HG03378 (cell line): ENCODE results near the gene USP7.
"Not testable (repeated sequence)": the region's sequence is repeated elsewhere in the genome, so short reads cannot be mapped to it uniquely, and the experiment has no call there.

ENCODE experiments used
- ATAC-seq: cut with Tn5 transposase; IDR thresholded peaks from one replicate; pipeline ENCODE4 v1.9.1; 2021; ENCODE audit warnings: mild to moderate bottlenecking, moderate library complexity; ENCODE audit not compliant: unreplicated experiment

Gene USP7

DNA sequence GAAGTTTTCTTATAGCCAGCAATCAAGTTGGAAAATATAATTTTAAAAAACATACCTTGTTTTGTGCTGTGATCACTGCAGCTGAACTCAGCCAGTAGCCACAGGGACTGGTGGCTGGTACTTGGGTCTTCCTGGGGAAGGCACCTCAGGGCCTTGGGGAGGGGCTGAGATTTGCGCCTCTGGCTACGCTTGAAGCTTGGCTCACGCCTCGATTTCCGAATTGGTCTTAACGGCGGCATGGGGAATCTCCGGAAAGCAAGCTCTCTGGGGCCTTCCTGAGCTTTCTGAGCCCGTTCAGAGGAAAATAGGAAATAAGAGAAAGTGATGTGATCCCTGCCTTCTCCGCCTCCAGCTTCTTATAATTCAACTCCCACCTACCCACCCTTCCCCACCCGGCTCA, 11.3 kb upstream of the USP7 start:
- no peak for ATAC-seq

DNA sequence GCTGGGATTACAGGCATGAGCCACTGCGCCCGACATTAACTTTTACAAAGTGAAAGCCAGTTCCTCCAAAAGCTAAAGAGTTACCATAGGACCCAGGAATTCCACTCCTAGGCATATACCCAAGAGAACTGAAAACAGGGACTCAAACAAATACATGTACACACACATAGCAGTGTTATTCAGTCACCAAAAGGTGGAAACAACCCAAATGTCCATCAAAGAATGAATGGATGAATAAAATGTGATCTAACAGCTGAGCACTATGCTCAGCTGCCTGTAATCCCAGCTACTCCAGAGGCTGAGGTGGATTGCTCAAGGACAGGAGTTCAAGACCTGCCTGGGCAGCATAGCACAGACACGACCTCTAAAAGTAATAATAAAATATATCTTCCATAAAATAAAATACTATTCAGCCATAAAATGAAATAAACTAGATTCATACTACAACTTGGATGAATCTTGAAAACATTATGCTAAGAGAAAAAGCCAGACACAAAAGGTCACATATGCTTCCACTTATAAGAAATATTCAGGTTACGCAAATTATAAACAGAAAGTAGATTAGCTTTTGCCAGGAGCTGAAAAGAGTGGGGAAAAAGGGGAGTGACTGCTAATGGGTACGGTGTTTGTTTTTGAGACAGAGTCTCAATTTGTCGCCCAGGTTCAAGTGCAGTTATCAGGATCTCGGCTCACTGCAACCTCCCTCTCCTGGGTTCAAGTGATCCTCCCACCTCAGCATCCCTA, 9.3 kb upstream of the USP7 start:
- ATAC-seq: no peak

DNA sequence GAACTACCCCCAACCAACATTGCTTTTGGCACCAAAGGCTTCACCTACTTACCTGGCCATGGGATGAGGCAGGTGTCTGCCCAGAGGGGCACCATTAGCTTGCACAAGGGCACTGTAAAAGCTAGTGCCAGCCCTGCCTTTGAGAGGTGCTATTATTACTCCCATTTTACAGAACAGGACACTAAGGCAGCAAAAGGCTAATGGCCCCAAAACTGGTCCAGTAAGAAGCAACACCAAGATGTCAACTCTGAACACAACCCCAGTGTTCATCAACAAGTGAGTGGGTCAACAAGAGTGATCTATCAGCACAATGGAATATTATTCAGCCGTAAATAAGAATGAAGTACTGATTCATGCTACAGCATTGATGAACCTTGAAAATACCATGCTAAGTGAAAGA, 7.7 kb upstream of the USP7 start:
- no peak for ATAC-seq

DNA sequence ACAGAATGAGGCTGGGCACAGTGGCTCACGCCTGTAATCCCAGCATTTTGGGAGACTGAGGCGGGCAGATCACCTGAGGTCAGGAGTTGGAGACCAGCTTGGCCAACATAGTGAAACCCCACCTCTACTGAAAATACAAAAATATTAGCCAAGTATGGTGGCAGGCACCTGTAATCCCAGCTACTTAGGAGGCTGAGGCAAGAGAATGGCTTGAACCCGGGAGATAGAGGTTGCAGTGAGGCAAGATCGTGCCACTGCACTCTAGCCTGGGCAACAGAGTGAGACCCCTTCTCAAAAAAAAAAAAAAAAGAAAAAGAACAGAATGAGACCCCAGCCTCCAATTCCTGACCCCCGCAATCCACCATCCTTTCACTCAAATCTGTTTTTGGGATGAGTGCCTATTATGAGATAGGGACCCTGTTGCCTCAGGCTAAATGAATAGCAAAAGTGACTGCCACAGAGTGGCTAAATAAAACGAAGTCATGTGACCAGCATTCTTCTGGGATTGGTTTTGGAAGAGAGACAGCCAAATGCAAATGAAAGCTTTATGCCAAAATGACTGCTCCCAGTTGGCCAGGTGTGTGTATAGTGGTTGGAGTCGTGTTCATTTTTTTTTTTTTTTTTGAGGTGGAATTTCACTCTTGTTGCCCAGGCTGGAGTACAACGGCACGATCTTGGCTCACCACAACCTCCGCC, 5.6 kb upstream of the USP7 start:
- ATAC-seq: not testable (repeated sequence)

DNA sequence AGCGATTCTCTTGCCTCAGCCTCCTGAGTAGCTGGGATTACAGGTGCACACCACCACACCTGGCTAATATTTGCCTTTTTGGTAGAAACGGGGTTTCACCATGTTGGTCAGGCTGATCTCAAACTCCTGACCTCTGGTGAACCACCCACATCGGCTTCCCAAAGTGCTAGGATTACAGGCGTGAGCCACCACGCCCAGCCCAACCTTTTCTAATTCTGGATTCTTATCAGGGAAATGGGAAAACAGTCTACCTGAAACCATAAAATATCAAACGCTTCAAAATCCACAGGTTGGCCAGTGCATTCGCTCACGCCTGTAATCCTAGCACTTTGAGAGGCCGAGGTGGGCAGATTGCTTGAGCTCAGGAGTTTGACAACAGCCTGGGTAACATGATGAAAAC, 4.3 kb upstream of the USP7 start:
- ATAC-seq: not testable (repeated sequence)

DNA sequence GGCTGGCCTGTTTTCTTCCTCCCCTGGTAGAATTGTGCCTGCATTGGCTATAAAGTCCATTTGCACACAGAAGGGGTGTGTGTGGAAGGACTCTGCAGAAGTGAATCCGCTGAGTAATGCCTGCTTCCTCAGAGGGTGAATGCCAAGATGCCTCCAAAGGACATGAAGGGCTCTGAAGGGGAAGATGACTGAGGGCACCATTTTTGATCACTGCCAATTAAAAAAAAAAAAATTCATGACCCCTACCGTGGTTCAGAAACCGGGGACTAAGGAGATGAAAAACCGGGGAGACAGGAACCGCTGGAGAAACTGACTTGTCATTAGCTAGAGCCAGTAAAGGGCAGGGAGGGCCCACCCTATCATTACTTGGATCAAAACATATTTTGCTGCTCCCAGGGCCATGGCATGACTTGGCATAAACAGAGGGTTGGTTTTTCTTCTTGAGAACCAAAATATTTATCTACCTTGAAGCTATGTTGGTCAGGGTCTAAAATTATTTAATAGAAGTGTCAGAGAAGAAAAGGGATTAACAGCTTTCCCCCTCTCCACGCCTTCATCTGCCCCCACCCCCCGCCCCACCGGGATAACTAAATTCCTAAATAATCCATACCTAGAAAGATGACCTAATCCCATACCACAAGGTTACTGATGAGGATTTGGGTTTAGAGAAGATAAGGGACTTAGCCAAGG, 3.6 kb upstream of the USP7 start:
- ATAC-seq: no peak

DNA sequence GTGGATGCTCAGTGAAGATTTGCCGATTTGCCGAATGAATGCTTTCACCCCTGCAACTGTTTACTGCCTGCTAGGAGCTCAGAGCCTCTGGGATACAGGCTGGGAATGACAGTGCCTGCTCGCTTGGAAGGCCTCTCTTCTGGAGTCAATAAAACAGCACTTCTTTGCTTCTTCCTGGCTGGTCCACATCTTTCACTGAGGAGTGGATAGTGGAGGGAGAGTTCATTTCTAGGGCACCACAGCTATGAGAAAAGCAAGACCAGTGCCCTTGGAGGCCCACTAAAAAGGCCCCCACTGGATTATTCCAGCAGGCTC, 3.1 kb upstream of the USP7 start:
- no peak for ATAC-seq

DNA sequence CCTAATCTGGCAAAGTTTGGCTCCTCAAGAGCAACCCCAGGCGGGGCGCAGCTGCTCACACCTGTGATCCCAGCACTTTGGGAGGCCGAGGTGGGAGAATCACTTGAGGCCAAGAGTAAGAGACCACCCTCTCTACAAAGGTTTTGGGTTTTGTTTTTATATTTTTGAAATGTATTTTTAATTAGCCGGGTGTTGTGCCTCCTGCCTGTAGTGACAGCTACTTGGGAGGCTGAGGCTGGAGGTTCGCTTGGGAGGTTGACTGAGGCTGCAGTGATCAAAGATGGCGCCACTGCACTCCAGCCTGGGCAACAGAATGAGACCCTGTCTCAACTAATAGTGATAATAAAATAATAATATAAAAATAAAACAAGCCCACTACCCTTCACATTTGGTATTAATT, 756 bp upstream of the USP7 start:
- no peak for ATAC-seq

DNA sequence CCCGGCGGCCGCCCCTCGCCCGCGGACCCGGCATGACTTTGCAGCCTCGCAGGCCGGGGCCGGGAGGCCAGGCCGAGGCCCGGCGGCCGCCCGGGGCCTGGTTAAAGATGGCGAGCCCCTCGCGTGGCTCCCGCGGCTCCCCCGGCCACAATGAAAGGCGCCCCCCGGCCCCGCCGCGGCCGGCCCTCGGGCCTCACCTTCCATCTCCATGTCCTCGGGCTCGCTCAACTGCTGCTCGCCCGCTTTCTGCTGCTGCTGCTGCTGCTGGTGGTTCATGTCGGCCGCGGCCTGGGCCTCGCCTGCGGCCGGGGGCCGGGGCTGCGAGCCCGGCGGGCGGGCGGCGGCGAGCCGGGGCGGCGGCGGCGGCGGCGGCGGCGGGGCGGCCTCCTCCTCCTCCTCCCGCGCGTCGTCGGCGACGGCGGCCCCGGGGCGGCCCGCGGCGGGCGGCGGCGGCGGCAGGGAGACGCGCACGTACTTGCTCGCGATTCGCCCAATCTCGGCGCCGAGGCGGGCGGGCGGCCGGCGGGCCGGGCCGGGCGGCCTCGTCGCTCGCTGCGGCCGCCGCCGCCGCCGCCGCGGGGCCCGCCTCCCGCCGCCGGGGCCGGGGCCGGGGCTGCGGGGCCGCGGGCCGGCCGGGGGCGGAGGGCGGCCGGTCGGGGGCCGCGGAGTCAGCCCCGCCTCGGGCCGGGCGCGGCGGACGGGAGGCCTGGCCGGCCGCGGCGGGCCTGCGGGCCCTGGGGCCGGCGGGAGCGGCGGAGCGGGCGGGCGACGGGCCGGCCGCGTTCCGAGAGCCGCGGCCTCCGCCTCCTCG, 491 bp downstream of the USP7 start:
- ATAC-seq: no peak

DNA sequence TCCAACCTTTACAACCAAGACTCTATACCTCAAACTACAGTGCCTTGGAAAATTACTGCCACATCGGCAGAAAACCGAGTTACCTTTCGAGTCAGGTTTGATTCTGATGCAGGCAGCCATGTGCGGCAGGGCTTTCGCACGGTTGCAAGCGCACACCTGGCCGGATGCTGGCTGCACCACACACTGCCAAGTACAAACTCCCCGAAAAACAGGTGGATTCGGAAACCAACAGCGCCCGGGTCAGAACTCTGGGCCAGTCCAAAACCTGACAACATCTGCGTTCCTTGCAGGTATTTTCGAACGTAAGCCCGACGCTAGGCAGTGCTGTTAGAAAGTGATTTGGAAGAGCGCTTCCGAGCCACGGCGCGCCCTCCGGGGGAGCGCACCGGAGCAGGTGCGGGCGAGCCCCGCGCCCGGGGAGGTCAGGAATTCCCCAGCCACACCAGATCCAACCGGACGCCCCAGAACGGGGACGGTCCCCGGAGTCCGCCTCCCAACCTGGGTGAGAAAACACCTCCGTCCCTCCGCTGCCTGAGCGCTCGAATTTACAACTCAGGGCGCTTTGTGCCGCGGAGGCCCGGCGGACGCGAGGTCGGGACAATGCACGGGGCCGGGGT, 1.2 kb downstream of the USP7 start:
- ATAC-seq: peak; percentile 33

DNA sequence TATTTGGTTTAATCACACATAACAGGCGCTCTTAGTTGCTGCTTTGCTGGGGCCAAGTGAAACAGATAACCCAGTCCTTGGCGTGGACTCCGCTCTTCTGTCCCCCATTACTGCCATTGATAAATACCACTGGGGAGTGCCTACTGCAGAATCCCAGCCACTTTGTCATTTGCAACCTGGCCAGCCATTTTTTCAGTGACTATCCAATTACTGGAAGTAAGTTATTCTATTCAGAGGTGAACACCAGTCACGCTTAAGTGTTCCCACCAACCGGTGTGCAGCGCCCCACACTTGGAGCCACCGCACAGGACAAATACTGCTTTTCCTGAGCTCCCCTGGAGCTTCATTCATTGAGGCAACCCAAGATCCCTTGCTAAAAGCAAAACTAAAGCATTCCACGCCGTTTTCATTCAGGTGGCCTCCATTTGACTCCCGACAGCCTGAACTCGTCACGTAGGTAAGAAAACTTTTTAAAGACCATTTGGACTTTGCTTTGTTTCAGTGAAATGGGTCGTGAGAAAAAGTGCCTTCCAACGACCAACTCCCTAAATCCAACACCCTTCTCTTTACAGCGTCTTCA, 1.8 kb downstream of the USP7 start:
- ATAC-seq: no peak

DNA sequence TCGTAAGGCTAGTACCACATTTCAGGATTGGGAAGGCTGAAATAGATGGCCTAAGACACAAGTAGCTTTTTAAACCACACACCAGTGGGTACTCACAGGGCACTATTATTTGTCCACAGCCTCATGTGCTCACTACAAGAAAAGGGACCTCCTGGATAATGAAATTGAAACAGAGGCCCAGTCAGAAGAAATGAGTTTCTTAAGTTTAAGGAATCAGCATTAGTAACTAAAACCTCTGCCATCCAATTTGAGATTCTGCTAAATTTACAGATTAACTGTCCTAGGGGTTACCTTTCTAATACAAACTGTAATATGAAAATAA, 3.0 kb downstream of the USP7 start:
- no peak for ATAC-seq

DNA sequence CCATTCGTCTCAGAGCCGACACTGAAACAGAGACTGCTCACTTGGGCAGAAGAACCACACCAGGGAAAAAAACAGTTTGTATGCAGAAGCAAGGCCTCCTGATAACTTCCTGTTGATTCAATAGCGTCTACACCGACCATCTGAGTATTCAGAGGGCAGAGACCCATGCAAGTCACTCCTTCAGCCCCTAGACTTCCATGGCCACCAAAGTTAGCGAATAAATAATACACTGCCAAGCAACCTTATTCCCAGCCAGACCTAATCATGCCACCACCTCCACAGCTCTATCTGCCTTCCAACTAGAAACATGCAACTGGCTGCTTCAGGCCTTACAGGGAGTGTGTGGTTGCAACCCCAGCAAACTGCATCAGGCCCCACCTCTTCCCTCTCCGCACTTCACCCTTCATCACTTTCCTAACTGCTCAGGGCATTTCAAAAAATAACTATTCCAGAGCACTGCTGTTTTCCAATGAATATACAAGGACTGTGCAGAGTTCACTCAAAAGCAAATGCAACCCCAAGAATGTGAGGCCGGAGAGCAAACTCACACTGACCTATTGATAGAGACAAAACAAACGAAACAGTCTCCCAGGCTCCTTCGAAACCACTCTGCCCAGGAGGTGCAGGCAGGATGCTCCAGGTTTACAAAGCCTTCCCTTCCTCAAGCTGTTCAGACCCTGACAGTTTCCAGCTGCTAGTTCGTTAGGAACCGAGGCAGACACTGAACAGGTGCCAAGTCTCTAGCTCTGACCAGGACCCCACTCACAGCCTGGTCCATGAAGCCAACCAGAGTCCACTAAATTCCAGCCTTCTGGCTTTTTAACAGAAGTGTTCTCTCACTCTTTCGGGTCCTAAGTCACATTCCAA, 3.6 kb downstream of the USP7 start:
- ATAC-seq: no peak

DNA sequence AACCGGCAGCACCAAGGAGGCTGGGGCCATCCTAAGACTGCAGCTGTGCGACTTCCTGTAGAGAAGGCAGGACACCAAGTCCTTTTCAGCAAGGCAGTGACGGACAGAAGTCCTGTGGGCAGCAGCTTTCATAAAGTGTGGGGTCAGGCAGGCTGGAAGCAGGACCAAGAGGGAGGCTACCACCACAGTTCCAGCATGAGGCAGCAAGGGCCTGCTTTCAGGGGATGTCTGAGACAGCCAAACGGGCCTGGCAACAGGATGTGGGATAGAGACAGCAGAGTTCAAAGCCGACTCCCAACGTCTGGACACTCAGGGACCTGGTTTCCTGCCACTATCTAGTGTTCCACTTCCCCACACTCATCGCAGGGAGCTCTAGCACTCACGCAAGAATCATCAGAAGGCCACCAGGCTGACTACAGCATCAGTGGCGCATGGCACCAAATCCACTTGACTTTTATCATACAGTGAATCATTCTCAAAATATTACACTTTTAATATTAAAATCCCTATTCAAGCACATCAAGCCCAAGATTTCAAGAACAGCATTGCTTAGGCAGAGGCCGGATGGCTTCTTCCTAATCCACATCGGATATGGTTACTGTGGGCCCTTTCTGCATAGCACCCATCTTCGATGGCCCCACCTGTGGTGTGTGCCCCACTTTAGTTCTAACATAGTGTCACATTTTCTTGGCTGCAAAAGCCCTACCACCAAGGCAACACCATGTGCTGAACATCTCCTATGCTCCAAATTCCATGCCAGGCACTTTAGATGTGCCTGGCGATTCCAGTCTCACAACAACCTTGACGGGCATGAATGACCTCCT, 5.2 kb downstream of the USP7 start:
- ATAC-seq: no peak

DNA sequence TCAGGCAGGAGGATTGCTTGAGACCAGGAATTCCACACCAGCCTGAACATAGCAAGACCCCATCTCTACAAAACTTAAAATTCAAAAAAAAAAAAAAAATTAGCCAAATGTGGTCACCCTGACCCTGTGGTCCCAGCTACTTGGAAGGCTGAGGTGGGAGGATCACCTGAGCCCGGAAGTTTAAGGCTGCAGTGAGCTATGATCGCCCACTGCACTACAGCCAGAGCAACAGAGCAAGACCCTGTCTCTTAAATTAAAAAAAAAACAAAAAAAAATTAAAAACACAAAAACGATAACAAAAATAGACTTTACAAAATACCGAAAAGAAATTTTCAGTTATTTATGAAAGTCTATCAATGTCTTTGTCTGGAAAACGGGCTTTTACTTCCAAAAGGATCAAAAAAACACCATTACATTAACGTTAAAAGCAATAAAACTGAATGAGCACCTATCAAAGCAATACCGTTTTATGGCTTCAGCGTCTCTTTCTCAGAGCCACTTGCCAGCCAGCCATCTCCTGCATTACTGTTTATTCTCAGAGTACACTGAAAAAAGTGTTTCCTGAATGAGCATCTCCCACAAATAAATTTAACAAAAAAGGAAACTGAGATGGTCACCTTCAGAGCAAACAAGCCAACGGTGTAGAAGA, 6.1 kb downstream of the USP7 start:
- ATAC-seq: no peak

DNA sequence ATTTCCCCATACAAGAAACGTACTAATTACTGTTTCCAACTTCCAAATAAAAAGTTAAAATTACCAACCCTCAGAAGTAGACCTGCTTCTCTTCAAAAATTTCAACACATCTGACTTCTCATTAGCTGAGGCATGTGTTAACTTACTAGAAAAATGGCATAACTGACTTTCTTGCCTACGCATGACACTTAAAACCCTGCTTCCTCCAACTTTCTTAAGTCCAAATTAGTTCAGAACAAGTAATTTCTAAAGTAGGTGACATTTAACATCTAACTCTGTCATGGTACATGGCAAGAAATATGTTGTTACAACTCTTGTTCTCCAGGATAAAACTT, 6.7 kb downstream of the USP7 start:
- ATAC-seq: no peak

DNA sequence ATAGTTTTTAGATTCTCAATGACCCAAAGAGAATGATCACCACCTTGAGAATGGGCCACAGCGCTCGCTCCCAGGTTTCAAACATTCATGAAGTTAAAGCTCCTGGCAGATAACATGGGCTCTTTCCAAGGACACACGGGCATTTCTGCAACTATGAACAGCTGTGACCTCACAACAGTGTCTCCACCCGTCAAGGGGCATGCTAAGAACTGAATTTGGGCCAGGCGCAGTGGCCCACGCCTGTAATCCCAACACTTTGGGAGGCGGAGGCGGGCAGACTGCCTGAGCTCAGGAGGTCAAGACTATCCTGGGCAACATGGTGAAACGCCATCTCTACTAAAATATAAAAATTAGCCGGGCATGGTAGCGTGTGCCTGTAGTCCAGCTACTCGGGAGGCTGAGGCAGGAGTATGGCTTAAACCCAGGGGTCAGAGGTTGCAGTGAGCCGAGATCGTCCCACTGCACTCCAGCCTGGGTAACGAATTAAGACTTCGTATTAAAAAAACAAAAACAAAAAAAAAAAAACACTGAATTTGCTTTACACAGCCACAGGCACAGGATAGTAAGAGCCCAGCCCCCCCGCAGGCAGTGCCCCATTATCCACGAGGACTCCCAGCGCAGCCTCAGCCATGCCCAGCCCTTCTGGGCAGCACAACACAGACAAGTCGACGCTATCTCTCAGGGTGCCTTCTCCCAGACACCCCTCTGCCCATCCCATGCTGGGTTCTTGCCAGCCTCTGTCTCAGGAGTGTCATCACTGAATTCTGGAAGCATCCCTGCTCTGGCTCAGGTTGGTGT, 7.2 kb downstream of the USP7 start:
- ATAC-seq: no peak

DNA sequence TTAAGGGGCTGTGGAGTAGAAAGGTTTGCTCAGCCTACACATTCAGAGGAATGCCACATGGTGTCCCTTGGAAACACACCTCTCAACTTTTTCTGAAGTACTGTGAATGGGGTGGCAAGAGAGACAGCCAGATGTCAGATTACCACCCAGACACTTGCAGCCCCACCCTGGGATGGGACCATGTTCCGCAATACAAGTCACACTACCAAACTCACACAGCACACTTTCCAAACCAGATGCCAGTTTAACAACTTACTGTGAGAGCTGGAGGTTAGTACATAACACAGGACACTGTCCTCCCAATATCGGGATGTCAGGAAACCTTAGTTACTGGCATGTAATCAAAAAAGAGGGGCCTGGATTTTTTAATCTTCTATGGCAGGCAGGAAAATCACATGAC, 7.9 kb downstream of the USP7 start:
- ATAC-seq: no peak
